WERI-Rb-1 (cell line): ENCODE data around the gene CYP11A1.

Experiments
- DNase-seq: peaks from one replicate; pipeline ENCODE4 v3.0.0-alpha.2; 2020
- H3K27ac ChIP-seq: fragments of 250-450 bp; sonication (Bioruptor Pico); 2 replicates; pipeline ENCODE4 v1.5.1; 2020; ENCODE audit warnings: mild to moderate bottlenecking, moderate library complexity
- H3K27me3 ChIP-seq: fragments of 250-450 bp; sonication (Bioruptor Pico); 2 replicates; pipeline ENCODE4 v1.5.1; 2021; ENCODE audit warnings: mild to moderate bottlenecking, low read depth, moderate library complexity; ENCODE audit not compliant: insufficient read depth, severe bottlenecking
- H3K36me3 ChIP-seq: fragments of 250-450 bp; sonication (Bioruptor Pico); 2 replicates; pipeline ENCODE4 v1.5.1; 2020; ENCODE audit warnings: mild to moderate bottlenecking, moderate library complexity
- H3K4me3 ChIP-seq: 2 replicates; pipeline ENCODE4 v1.5.1; 2011; ENCODE audit warnings: low read depth, mild to moderate bottlenecking, control low read depth, low read length
- H3K9me3 ChIP-seq: fragments of 250-450 bp; sonication (Bioruptor Pico); 2 replicates; pipeline ENCODE4 v1.5.1; 2021; ENCODE audit warnings: mild to moderate bottlenecking, moderate library complexity; ENCODE audit not compliant: severe bottlenecking
- CTCF ChIP-seq: IDR thresholded peaks from 2 replicates; pipeline ENCODE4 v1.5.1; 2011; ENCODE audit warnings: low read depth, mild to moderate bottlenecking, control low read depth, inconsistent platforms, low read length

Gene CYP11A1

GRCh38 chr15:74343797-74344127 is 23.7 kb downstream of the CYP11A1 start:
- Histone ChIP-seq H3K27ac (no peak overlapping the region), H3K9me3 (no peaks in the 10 kb centered on the region), H3K36me3 (no peaks in the 10 kb centered on the region), H3K4me3 (no peak overlapping the region), H3K27me3 (no peaks in the 10 kb centered on the region)
- no peak for DNase-seq
- TF ChIP-seq CTCF, result no peak

DNA sequence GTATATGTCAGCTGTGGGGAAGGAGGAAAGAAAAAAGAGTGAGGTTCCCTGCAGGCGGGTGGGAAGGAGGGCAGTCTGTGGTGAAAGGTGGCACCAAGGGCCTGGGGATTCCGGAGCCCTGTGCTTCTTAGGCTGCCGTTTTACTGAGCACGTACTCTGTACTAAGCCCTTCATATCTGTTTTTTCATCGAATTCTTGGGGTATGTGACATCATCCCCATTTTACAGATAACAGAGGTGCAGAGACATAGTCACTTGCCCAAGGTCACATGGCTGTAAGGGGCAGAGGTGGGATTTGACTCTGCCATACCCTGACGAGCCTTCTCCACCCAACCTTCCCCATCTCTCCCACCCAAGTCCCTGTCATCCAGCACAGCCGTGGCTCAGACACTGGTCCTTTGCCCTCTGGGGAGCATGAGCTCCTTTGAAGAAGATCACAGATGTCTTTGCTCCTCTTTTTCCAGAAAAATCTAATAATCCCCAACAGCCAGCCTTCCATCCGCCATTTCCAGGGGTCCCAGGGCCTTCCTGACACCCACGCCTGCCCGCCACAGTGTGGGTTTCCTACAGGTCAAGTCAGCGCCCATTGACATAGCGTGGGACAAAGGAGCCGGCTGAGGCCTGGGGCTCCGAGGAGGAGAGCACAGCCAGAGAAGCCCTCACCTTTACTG is 24.2 kb downstream of the CYP11A1 start:
- no peak overlapping the region for H3K27ac ChIP-seq
- H3K9me3 ChIP-seq, result no peaks in the 10 kb centered on the region
- H3K4me3 ChIP-seq, result no peak overlapping the region
- no peaks in the 10 kb centered on the region for H3K27me3 ChIP-seq
- TF ChIP-seq CTCF, result no peak
- no peak for DNase-seq
- H3K36me3 ChIP-seq, result no peaks in the 10 kb centered on the region

DNA sequence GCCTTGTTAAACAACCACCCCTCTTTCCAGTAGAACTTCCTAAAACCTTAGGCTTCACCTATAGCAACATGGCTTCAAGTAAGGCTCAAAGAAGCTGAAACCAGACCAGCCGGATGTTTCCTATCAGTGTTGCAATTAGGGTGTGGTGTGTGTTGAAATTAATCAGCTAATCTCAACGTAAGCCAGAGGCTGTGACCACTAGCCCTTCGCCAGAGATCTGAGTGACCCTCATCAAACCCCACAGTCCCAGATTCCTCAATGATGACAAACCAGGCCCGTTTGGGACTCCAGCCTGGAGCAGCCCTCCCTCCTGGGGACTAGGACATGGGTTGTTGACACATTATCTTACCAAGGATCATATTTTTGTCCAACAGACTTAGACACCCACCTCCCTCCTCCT is 27.3 kb downstream of the CYP11A1 start:
- Histone ChIP-seq H3K4me3 (no peak overlapping the region), H3K9me3 (no peaks in the 10 kb centered on the region), H3K27me3 (no peaks in the 10 kb centered on the region), H3K36me3 (no peaks in the 10 kb centered on the region), H3K27ac (no peak overlapping the region)
- DNase-seq, result no peak
- TF ChIP-seq CTCF, result no peak

DNA sequence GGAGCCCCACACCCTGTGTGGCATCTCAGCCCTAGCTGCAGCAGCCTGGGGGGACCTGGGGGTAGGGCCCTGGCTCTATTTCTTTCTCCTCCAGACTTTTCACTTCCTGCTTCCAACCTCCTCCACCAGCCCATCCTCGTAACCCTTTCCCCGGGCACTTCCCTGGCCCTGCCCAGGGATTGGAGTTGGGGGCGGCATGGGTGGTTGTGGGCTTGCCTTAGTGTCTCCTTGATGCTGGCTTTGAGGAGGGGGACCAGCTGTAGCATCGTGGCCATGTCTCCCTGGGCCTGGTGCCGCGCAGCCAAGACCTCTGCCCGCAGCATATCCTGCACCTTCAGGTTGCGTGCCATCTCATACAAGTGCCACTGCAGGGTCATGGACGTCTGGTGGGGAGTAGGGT is 28.1 kb downstream of the CYP11A1 start:
- Histone ChIP-seq H3K27me3 (no peaks in the 10 kb centered on the region), H3K4me3 (no peak overlapping the region), H3K27ac (no peak overlapping the region), H3K9me3 (no peaks in the 10 kb centered on the region), H3K36me3 (no peaks in the 10 kb centered on the region)
- no peak for DNase-seq
- TF ChIP-seq CTCF, result no peak

GRCh38 chr15:74338676-74339075 is 28.8 kb downstream of the CYP11A1 start:
- TF ChIP-seq CTCF, result no peak
- Histone ChIP-seq H3K9me3 (no peaks in the 10 kb centered on the region), H3K27me3 (no peaks in the 10 kb centered on the region), H3K36me3 (no peaks in the 10 kb centered on the region), H3K27ac (no peak overlapping the region), H3K4me3 (no peak overlapping the region)
- no peak for DNase-seq

GRCh38 chr15:74337607-74338211 is 29.7 kb downstream of the CYP11A1 start:
- no peak for DNase-seq
- Histone ChIP-seq H3K27ac (no peak overlapping the region), H3K36me3 (no peaks in the 10 kb centered on the region), H3K27me3 (no peaks in the 10 kb centered on the region), H3K9me3 (no peaks in the 10 kb centered on the region), H3K4me3 (no peak overlapping the region)
- no peak for TF ChIP-seq CTCF
